GM18867 (cell line): ENCODE measurements around the gene OPCML.
"Not testable (repeated sequence)": the region's sequence is repeated elsewhere in the genome, so short reads cannot be mapped to it uniquely, and the experiment has no call there.

ENCODE experiments used
- ATAC-seq: cut with Tn5 transposase; IDR thresholded peaks from one replicate; pipeline ENCODE4 v1.9.1; 2021; ENCODE audit warnings: mild to moderate bottlenecking, moderate library complexity; ENCODE audit not compliant: unreplicated experiment

Gene OPCML

DNA sequence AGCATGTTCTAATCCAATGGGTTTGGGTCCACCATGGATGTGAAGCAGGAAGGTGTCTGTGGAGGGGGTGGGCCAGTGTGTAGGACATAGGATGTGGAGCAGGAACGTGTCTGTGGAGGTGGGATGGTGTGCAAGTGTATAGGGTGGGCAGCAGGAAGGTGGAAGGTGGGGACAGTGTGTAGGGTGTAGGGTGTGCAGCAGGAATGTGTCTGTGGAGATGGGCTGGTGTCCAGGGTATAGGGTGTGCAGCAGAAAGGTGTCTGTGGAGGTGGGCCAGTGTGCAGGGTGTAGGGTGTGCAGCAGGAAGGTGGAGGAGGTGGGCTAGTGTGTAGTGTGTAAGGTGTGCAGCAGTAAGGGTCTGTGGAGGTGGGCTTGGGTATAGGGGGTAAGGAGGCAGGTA is 1093.9 kb downstream of the OPCML start:
- ATAC-seq, result no peak

DNA sequence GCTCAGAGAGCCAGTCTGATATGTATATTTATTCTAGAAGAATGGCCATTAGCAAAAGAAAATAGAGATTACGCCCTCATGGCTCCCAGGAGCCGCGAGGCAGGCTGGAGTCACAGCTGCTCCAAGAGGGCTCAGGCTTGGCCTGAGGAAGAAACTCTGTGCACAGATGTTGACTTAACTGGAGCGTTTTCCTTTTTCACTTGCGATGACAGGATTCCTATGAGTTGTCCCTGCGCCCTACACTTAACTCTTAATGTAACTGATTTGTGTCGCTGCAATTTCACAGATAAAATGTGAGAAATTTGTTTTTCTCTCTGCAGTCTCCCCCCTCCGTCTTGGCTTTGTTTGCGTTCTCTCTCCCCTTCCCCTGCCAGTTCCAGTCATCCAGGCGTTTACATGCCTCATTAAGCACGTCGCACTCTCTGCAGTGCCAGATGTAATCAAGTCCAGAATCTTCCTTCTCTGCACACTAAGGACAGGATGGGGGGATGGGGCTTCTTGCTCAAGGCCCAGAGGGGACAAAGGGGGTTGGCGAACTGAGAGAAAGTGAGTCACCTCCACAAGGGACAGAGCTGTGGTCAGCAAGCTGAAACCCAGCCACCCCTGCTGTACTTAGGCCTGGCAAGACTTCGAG is 1101.8 kb downstream of the OPCML start:
- ATAC-seq, result no peak

DNA sequence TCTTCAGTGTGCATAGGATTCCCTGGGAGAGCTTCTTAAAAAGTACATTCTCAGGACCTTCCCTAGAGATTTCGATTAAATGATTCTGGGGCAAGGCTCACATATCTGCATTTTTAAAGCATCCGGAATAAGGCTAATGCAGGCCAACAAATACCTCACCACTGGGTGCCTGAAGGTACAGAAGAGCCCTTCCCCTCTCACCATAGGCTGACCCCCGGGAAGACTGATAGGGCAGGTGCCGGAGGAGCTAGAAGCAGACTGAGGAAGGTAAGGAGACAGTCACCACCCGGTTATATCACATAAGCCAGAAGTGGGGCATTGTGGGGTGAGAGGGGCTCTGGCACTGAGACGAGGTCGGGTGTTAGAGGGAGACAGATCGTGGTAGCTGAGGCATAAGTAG is 1102.6 kb downstream of the OPCML start:
- no peak for ATAC-seq

DNA sequence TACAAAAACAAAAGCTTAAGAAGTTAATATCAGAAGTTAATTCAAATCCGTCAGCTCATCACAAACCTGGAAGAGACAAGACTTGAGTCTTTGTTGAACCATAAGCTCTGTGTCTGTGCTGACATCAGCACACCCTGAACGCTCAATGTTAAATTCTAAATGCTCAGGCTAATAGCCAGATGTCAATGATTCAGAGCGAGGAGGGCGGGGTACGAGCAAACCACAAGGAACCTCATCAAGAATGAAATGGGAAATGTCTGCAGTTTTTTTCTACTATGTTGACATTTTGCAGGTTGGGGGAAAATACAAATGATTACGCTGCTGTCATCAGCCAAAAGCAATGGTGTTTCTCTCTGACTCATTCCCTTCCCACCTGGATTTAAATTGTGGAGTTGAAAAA is 1104.7 kb downstream of the OPCML start:
- ATAC-seq, result no peak

DNA sequence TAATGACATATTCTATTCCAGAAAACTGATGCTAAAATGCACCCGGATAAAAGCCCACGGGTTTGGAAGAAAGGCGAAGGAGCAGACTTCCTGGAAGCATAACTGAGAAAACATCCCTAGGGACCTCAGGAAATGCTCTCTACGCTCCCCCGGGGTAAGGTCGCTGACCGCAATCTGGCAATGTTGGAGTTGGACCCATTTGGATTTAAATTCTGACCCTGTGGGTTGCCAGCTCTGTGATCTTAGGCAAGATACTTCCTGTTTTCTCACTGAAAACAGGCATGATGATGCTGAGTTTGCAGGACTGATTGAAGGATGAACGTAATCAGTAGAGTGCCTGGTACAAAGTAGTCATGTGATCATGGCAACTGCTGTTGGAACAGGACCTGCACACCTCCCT is 1107.9 kb downstream of the OPCML start:
- no peak for ATAC-seq

DNA sequence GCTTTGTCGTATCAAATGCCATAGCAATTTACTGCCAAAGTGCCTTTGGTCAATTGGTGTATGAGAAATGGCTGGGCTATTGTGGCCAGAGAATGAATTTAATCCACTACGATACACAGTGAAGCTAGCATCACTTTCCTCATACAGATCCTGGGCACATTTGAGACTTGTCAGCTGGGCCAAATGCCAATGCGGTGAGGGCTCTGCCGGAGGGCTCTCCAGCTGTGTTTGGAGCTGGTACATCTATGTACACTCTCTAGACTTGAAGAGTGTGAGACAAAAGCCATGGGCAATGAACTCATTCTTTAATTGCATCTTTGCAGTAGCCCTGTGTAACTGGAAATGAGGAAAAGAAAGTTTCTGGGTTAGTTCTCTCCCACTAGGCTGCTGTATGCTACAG is 1109.0 kb downstream of the OPCML start:
- no peak for ATAC-seq

DNA sequence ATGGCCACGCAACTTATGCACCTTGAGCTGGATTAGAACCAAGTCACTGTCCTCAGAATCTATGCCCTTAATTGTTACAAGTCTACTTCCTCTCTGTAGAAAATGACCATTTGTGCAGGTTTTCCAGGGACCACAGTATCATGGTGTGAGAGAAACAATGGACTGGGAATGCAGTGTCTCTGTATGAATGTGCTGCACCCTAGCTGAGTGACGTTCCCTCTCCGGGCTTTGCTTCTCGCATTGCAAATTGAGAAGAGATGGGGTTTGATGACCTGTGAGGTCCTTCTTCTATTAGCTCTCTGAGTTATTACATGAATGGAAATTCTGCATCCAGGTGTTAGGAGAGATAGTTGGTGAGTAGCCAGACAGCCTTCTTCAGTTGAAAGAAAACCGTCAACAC is 1109.6 kb downstream of the OPCML start:
- ATAC-seq, result no peak

- ATAC-seq, result no peak
Measured at GRCh38 chr11:132421555-132421954, 1110.7 kb downstream of the OPCML start.

DNA sequence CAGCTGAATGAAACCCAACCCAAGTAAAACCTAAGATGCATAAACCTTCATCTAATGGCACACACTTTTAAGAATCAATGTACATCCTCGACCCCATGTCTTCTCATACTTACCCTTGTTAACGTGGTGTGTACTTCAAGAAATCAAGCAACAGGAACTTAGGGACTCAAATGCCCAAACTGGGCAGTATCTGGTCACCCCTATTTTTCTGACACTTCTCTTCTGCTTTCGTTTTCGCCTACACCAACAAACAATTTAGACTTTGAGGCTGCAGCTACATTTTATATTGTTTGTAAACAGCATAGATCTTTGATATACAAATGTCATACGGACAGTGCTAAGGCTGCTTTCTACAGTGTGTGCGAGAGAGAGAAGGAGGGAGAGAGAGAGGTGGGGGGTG is 1117.8 kb downstream of the OPCML start:
- ATAC-seq, result no peak

- ATAC-seq, result no peak
Measured at GRCh38 chr11:132410383-132410782, 1121.9 kb downstream of the OPCML start.

DNA sequence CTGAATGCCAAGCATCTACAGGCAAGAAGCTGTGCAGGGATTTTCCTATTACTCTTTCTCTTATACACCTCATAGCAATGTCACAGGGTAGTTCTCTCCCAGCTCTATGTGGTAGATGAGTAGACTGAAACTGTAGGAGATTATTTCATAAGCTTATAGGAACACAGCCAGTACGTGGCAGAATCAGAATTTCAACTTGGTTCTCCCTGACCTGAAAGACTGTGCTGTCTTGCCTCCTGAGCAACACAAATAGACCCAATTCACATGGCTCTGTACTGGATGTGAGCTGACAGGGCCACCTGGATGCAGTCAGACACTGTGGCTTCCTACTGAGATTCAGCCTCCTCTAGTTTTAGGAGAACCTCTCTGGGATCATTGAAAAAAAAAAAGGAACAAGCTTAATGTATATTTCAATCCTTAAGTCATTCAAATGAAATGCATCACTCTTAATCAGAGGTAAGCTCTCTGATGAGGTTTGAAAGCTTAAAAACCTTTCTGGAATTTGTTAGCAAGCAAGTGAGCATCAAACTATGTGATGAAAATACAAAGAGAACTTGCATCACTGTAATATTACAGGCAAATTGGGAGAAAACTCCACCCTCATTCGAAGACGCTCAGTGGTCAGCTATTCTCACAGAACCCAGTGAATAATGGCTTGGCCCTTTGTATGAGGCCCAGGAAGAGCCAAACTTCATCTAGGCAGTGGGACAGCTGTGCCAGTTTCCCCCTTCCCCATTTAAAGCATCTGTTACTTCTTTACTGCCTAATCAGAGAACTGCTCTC is 1122.5 kb downstream of the OPCML start:
- ATAC-seq, result no peak

DNA sequence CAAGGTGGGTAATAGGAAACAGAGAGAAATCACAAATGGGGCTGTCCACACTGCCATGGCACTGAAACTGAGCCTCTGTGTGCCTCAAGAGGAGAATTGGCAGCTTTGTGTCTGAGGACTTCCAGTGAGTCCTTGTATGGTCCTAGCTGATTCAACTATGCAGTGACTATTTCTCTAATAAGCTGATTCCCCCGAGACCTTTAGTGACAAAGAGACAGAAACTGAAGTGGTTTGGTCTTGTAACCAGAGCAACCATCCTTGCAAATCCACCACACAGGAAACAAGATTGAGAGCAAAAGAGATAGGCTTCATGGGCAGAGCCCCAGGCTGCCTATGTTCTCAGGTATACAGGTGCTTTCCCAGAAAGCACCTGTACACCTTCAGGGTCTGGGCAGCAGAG is 1123.4 kb downstream of the OPCML start:
- peak; percentile 81 for ATAC-seq

GRCh38 chr11:132405728-132406127 is 1126.6 kb downstream of the OPCML start:
- no peak for ATAC-seq

DNA sequence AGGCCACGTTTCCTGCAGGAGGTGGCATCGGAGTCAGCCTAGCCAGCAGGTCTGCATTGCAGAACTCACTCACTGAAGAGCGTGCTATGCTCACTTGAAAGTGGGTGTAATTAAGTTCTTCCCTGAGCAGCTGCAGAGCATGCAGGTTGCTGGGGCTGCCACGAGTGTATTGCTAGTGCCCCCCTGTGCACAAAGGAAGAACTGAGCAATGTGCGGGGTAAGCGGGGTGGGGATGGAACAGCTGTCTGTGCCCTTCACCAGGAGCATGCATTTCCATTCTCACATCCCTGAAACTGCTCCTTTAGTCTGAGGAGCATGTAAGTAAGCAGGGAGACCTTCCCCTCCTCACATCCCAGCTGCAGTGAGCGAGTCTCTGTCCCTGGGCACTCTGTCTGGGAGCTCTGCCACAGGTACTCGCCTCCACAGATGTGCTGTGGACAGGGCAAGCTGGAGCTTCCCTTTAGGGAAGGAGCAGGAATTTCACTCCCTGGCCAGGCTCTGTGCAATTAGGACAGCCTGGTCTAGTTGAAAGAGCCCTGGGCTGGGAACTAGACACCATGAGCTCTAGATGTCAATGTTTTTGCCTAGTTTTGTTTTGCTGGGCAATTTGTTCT is 1130.1 kb downstream of the OPCML start:
- peak; percentile 99 for ATAC-seq

GRCh38 chr11:132396318-132396717 is 1136.0 kb downstream of the OPCML start:
- ATAC-seq, result no peak

DNA sequence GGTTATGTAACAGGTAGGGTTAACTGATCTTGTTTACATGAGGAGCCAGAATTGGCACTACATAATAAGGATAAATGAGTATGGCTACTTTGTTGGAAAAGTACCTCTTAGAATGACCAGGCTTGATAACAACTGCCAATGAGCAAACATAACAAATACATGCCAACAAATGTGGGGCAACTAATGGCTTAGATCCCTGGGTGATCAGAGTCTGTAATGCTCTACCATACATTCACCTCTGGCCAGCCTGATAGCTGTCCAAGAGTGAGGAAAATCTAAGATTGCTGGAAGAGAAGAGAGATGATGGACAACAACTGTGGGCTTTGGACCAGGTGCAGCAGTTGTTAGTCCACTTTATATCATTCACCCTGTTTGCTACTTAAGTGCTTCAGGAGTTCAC is 1136.9 kb downstream of the OPCML start:
- no peak for ATAC-seq

DNA sequence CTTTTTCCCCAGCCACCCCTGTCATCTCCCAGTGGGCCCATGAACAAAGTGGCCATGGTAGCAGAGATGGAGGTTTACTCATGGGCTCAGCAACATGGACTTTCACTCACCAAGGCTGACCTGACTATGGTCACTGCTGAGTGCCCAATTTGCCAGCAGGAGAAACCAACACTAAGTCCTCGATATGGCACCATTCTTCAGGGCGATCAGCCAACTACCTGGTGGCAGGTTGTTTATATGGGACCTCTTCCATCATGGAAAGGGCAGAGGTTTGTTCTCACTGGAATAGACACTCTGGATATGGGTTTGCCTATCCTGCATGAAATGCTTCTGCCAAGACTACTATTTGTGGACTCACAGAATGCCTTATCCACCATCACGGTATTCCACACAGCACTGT is 1152.8 kb downstream of the OPCML start:
- no peak for ATAC-seq

DNA sequence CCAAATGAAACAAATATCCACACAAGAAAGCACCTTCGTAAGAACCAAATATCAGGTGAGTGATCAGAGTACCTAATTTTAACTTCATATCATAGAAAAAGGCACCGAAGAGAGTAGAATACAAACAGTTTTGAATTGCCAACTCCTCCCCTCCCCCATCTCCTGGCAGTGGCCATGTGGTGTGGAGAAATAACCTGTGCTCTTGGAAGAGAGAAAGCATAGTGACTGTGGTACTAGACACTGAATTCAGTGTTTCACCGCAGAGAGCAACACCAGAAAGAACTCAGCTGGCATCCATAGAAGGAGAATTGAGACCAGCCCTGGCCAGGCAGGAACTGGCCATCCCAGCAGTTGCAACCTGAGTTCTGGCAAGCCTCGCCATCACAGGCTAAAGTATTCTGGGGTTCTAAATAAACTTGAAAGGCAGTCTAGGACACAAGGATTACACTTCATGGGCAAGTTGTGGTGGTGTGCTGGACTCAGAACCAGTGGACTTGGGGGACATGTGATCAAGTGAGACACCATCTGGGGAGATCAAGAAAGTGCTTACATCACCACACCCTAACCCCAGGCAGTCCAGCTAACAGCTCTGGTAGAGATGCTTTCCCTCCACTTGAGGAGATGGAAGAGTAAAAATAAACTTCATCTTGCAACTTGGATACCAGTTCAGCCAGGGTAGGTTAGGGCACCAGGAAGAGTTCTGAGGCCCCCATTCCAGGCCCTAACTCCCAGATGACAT is 1158.7 kb downstream of the OPCML start:
- ATAC-seq, result peak; percentile 44

DNA sequence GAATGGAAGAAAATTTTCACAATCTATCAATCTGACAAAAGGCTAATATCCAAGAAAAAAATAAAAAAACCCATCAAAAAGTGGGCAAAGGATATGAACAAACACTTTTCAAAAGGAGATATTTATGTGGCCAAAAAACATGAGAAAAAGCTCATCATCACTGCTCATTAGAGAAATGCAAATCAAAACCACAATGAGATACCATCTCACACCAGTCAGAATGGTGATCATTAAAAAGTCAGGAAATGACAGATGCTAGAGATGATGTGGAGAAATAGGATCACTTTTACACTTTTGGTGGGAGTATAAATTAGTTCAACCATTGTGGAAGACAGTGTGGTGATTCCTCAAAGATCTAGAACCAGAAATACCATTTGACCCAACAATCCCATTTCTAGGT is 1162.2 kb downstream of the OPCML start:
- ATAC-seq, result not testable (repeated sequence)

DNA sequence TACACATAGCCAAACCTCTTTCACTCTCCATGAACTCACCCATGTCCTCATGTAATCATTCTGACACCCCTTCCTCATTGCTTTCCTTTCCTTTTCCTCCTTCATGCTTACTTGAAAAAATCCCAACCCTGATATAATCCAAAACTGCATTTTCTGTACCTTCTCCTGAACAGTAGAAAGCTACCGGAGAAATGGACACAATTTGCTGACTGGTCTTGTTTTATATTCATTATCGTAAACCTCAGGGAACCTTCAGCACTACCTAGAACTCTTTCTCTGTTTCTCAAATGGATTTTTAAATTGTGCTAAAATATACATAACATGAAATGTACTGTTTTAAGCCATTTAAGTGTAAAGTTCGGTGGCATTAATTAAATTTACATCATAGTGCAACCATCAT is 1165.0 kb downstream of the OPCML start:
- no peak for ATAC-seq

GRCh38 chr11:132365650-132366049 is 1166.7 kb downstream of the OPCML start:
- no peak for ATAC-seq
